C4-2B (cell line): Measurements from ENCODE around the gene TMEM270.

ENCODE experiments used
- H3K27ac ChIP-seq: fragments of 450-650 bp; 2 replicates; pipeline ENCODE4 v1.5.1; 2017
- CTCF ChIP-seq: fragments of 450-650 bp; conservative IDR thresholded peaks from 2 replicates; pipeline ENCODE4 v1.5.1; 2017; ENCODE audit warnings: mild to moderate bottlenecking
- ZFX ChIP-seq: fragments of 450-650 bp; IDR thresholded peaks from 2 replicates; pipeline ENCODE4 v1.6.1; 2017

The TMEM270 gene

GRCh38 chr7:73860859-73861258 is at the start of gene TMEM270:
Gene TMEM270, plus strand, starts transcription at chr7:73861159. Its CDS starts 36 bp downstream, at chr7:73861195.
- no peak within 1 kb of the TSS for H3K27ac ChIP-seq
- TF ChIP-seq ZFX (no peak), CTCF (no peak)

- H3K27ac ChIP-seq = no peak overlapping the region
- peak; percentile 96 for TF ChIP-seq CTCF
- no peak for TF ChIP-seq ZFX
Observed at GRCh38 chr7:73811760-73812168, 49.2 kb upstream of the TMEM270 start.

GRCh38 chr7:73812996-73813395 is 48.0 kb upstream of the TMEM270 start:
- TF ChIP-seq CTCF (no peak), ZFX (no peak)
- H3K27ac ChIP-seq = no peak overlapping the region

GRCh38 chr7:73815436-73815835 is 45.5 kb upstream of the TMEM270 start:
- TF ChIP-seq ZFX (no peak), CTCF (no peak)
- no peak overlapping the region for H3K27ac ChIP-seq

- no peak overlapping the region for H3K27ac ChIP-seq
- TF ChIP-seq CTCF (no peak), ZFX (no peak)
Observed at GRCh38 chr7:73817121-73817520, 43.8 kb upstream of the TMEM270 start.

GRCh38 chr7:73820013-73820412 is 40.9 kb upstream of the TMEM270 start:
- H3K27ac ChIP-seq = no peak overlapping the region
- TF ChIP-seq ZFX (no peak), CTCF (no peak)

GRCh38 chr7:73821597-73822285 is 39.2 kb upstream of the TMEM270 start:
- H3K27ac ChIP-seq = peak overlapping the region; percentile 66
